Measurements from ENCODE around the gene ZBTB43. TPM values are rescaled to one million over a fixed set of nuclear protein-coding genes. Genes with fewer than 3 reads are reported as not detected.
A peak's percentile ranks its signal among the peaks of the same experiment; 100 is the strongest.

Gene ZBTB43
- total and polyA plus RNA-seq, 2 experiments from 2014 or later: 9.7 to 11.8 TPM

GRCh38 chr9:126876531-126876930, 71.7 kb downstream of the ZBTB43 start:
- H3K79me2 ChIP-seq (replicated peaks; ENCODE audit: insufficient read depth): peaks cover 71% of the 10 kb centered on the region
- H3F3A ChIP-seq (replicated peaks; ENCODE audit: low read depth): no peaks in the 10 kb centered on the region
- Mint-ChIP-seq H3K4me3 (no peak overlapping the region), H3K27ac (no peak overlapping the region), H3K36me3 (ENCODE audit: low read depth) (peaks cover 26% of the 10 kb centered on the region), H3K4me1 (peaks cover 15% of the 10 kb centered on the region), H3K9me3 (peaks cover 2% of the 10 kb centered on the region; the same call in 2 of the 3 replicates), H3K27me3 (ENCODE audit: insufficient read depth, low read depth, poor library complexity) (peaks cover 3% of the 10 kb centered on the region)
- no peak overlapping the region for H3K27ac ChIP-seq (ENCODE audit: low read depth)
- no peak overlapping the region for H2AFZ ChIP-seq
- ATAC-seq (no peak), DNase-seq (ENCODE audit: low spot score) (no peak)
- no peaks in the 10 kb centered on the region for H3K36me3 ChIP-seq (ENCODE audit: insufficient read depth)
- H3K4me1 ChIP-seq (ENCODE audit: insufficient read depth): 0 out of 2 replicates have a peak, but pooled peaks cover 8% of the 10 kb centered on the region
- no peak overlapping the region for H3K4me2 ChIP-seq
- no peaks in the 10 kb centered on the region for H3K9me2 ChIP-seq (ENCODE audit: insufficient read depth)
- H3K4me3 ChIP-seq: no peak overlapping the region
- no peaks in the 10 kb centered on the region for H3K27me3 ChIP-seq (ENCODE audit: insufficient read depth)
- TF ChIP-seq EZH2phosphoT487 (IDR thresholded peaks at IDR 0.05; ENCODE audit: unreplicated experiment): no peak
- peaks cover 6% of the 10 kb centered on the region for H4K20me1 ChIP-seq (replicated peaks; ENCODE audit: insufficient read depth)

DNA sequence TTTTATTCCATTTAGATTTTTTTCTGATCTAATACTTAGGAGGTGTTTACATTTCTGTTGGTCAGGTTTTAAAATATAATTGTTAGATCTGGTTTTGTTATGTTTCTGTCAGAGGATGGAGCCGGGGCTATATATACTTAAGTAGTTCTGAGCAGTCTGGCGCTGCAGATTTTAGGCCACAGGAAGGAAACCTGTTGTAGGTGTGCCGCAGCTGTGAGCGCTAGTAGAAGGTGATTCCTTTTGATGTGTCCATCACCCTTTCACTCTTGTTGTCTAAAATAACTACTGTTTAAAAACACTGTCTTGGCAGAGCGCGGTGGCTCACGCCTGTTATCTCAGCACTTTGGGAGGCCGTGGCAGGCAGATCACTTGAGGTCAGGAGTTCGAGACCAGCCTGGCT, 72.6 kb downstream of the ZBTB43 start:
- no peaks in the 10 kb centered on the region for H3K36me3 ChIP-seq (ENCODE audit: insufficient read depth)
- H3K27me3 ChIP-seq (ENCODE audit: insufficient read depth): no peaks in the 10 kb centered on the region
- H3K9me2 ChIP-seq (ENCODE audit: insufficient read depth): no peaks in the 10 kb centered on the region
- peaks cover 3% of the 10 kb centered on the region for H3K27me3 Mint-ChIP-seq (ENCODE audit: insufficient read depth, low read depth, poor library complexity)
- no peak for ATAC-seq
- H3K36me3 Mint-ChIP-seq (ENCODE audit: low read depth): peaks cover 26% of the 10 kb centered on the region
- DNase-seq (ENCODE audit: low spot score): no peak
- H3K4me1 Mint-ChIP-seq: peaks cover 13% of the 10 kb centered on the region
- H3K79me2 ChIP-seq (replicated peaks; ENCODE audit: insufficient read depth): peaks cover 69% of the 10 kb centered on the region
- no peak overlapping the region for H3K4me3 ChIP-seq
- peaks cover 2% of the 10 kb centered on the region; the same call in 2 of the 3 replicates for H3K9me3 Mint-ChIP-seq
- no peak overlapping the region for H3K27ac Mint-ChIP-seq
- 0 out of 2 replicates have a peak, but pooled peaks cover 6% of the 10 kb centered on the region for H3K4me1 ChIP-seq (ENCODE audit: insufficient read depth)
- H2AFZ ChIP-seq: no peak overlapping the region
- peak overlapping the region; percentile 30; the same call in 1 of the 2 replicates for H3K27ac ChIP-seq (ENCODE audit: low read depth)
- no peak overlapping the region for H3K4me3 Mint-ChIP-seq
- H4K20me1 ChIP-seq (replicated peaks; ENCODE audit: insufficient read depth): peaks cover 7% of the 10 kb centered on the region
- H3F3A ChIP-seq (replicated peaks; ENCODE audit: low read depth): no peaks in the 10 kb centered on the region
- no peak overlapping the region for H3K4me2 ChIP-seq
- TF ChIP-seq EZH2 (IDR thresholded peaks at IDR 0.05; ENCODE audit: low read depth, unreplicated experiment): no peak
- no peak for TF ChIP-seq ZNF331 (CRISPR knock-in tag; IDR thresholded peaks at IDR 0.05; ENCODE audit: low read depth)
- TF ChIP-seq STAT1 (IDR thresholded peaks at IDR 0.05; ENCODE audit: unreplicated experiment): no peak
- TF ChIP-seq ETS1 (IDR thresholded peaks at IDR 0.05): no peak
- no peak for TF ChIP-seq CTCF (conservative IDR thresholded peaks at IDR 0.05; ENCODE audit: low read depth in 2 of 2)
- TF ChIP-seq NANOG (IDR thresholded peaks at IDR 0.05; ENCODE audit: borderline replicate concordance): no peak
- TF ChIP-seq CREB1 (CRISPR knock-in tag; IDR thresholded peaks at IDR 0.05; ENCODE audit: low read depth): no peak
- no peak for TF ChIP-seq REST (IDR thresholded peaks at IDR 0.05; ENCODE audit: unreplicated experiment)

Data from GM23338 (cell line).